T-helper 17 cell (primary cell): ENCODE measurements around the gene DGKQ. TPM values are rescaled to one million over a fixed set of nuclear protein-coding genes. Genes with fewer than 3 reads are reported as not detected.

Experiments
- ATAC-seq: fragments of 150-1000 bp; cut with Tn5 transposase; 2 replicates; pipeline ENCODE4 v1.10.0; 2021; ENCODE audit warnings: mild to moderate bottlenecking, moderate library complexity
- DNase-seq, 3 donors: peaks; one replicate each; pipeline versions ENCODE4 v3.0.0 to v3.0.0-alpha.2; 2020 to 2021
- H3K9me3 ChIP-seq: one replicate; pipeline ENCODE4 v1.7.0; 2013; ENCODE audit warnings: low read length, mild to moderate bottlenecking; ENCODE audit not compliant: control insufficient read depth, poor library complexity, severe bottlenecking
- H3K27ac Mint-ChIP-seq: one replicate; pipeline ENCODE4 v1.8.0; 2022; ENCODE audit warnings: mild to moderate bottlenecking, moderate library complexity, mixed read lengths
- H3K27me3 Mint-ChIP-seq: one replicate; pipeline ENCODE4 v1.8.0; 2022; ENCODE audit warnings: mixed read lengths
- H3K36me3 Mint-ChIP-seq: one replicate; pipeline ENCODE4 v1.8.0; 2022; ENCODE audit warnings: low read depth, mixed read lengths
- H3K4me1 Mint-ChIP-seq: one replicate; pipeline ENCODE4 v1.8.0; 2022; ENCODE audit warnings: mild to moderate bottlenecking, mixed read lengths
- H3K4me3 Mint-ChIP-seq: one replicate; pipeline ENCODE4 v1.8.0; 2022; ENCODE audit warnings: mild to moderate bottlenecking, moderate library complexity, mixed read lengths
- total RNA-seq, 4 donors: library from RNA in 2 of 4; stranded (reverse) in 2 of 4; gene quantifications; one replicate each; pipeline ENCODE4 v1.2.3 and lab custom pipeline; 2022 to 2026

DGKQ gene
- total RNA-seq, 2 donors from 2014 or later, result 13.5 to 14.4 TPM

GRCh38 chr4:970854-971520 lies 2.4 kb downstream of the DGKQ start:
- DNase-seq (no peak), ATAC-seq (no peak)
- Mint-ChIP-seq H3K27ac (no peak overlapping the region), H3K4me1 (peaks cover 6% of the 10 kb centered on the region), H3K27me3 (no peaks in the 10 kb centered on the region), H3K36me3 (no peaks in the 10 kb centered on the region), H3K4me3 (peak overlapping the region; percentile 73)
- H3K9me3 ChIP-seq, result no peaks in the 10 kb centered on the region

DNA sequence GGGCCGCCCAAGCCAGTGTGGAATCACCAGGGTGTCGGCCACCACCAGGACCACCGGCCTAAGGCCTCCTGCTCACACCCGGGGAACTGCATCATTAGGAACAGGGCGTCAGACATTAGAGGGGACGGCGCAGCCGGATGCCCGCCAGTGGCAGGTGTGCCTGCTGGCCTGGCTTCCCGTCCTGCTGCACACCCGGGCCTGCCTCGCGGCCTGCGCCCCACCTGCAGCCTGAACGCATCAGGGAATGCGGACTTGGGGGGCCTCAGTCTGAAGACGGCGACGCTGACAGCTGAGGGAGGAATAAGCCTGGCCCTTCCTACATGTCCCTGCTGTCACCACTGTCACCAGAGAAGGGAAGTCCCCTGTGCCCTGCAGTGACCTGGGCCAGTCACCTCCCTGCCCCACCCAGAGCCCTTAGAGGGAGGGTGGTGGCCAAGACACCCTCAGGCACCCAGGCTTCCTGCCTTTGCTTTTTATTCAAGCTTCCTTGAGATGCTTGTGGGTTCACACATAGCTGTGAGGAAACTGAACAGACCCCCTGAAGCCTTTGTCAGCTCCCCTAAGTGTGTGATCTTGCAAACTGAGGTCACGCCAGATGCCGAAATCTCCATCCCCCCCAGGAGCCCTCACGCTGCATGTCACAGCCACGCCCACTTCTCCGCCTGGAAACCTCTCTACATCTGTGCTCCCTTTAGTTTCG lies 3.2 kb downstream of the DGKQ start:
- H3K4me1 Mint-ChIP-seq, result peaks cover 6% of the 10 kb centered on the region

DNA sequence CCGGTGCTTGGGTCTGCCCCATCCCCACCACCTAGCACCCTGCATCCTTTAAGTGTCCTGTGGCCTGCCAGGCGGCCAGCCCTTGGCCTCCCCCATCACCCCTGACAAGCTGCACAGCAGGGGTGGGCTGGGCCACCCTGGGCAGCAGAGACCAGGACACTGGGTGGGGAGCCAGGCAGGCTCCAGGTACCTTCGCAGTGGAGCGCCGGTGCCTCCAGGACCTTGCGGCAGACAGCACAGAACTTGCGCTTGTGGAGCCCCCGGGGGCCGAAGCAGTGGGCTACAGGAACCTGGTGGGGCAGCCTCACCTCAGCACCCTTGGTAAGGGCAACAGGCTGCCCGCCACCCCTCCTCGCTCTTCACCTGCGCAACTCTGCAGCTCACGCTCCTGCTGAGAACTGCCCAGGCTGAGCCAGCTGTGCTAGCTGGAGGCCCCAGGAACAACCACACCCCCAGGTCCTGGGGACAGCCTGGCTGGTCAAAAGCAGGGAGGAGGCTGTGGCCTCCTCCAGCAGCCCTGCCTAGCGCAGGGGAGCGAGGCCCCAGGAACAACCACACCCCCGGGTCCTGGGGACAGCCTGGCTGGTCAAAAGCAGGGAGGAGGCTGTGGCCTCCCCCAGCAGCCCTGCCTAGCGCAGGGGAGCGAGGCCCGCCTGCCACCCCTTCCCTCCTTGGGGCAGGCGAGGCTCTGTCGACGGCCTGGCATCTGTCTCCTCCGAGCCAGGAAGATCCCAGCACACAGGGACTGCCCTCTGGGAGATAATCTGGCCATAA lies 4.6 kb downstream of the DGKQ start:
- no peaks in the 10 kb centered on the region for H3K27me3 Mint-ChIP-seq
- DNase-seq (no peak), ATAC-seq (no peak)
- no peaks in the 10 kb centered on the region for H3K9me3 ChIP-seq
- no peaks in the 10 kb centered on the region for H3K36me3 Mint-ChIP-seq
- H3K27ac Mint-ChIP-seq, result no peak overlapping the region
- no peak overlapping the region for H3K4me3 Mint-ChIP-seq
- H3K4me1 Mint-ChIP-seq, result peaks cover 6% of the 10 kb centered on the region

More for the DNA sequence above, 3.2 kb downstream of the DGKQ start:
- H3K27ac Mint-ChIP-seq, result no peak overlapping the region
- H3K9me3 ChIP-seq, result no peaks in the 10 kb centered on the region
- DNase-seq (no peak), ATAC-seq (no peak)
- no peaks in the 10 kb centered on the region for H3K36me3 Mint-ChIP-seq
- no peak overlapping the region for H3K4me3 Mint-ChIP-seq
- no peaks in the 10 kb centered on the region for H3K27me3 Mint-ChIP-seq

DNA sequence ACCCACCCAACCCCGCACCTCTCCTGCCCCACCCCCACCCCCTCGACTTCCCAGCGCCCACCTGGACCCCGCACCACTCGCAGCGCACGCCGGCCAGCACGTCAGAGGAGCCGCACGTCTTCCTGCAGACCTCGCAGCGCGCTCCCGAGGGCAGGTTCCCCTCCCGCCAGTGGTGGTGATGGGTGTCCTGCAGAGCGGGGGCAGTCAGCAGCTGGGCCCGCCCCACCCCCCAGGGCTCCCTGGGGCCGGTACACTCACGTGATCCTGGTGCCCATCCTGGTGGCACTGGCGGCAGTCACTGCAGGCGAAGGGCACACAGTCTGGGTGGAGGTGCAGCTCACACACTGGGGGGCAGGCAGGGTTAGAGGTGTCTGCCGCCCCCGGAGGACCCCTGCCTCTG lies 5.1 kb downstream of the DGKQ start:
- Mint-ChIP-seq H3K36me3 (no peaks in the 10 kb centered on the region), H3K4me3 (peak overlapping the region; percentile 25), H3K4me1 (peaks cover 6% of the 10 kb centered on the region), H3K27me3 (no peaks in the 10 kb centered on the region), H3K27ac (no peak overlapping the region)
- no peaks in the 10 kb centered on the region for H3K9me3 ChIP-seq
- DNase-seq (no peak), ATAC-seq (no peak)

GRCh38 chr4:967113-968104 lies 6.0 kb downstream of the DGKQ start:
- Mint-ChIP-seq H3K4me1 (peaks cover 6% of the 10 kb centered on the region), H3K4me3 (peak overlapping the region; percentile 25), H3K27ac (no peak overlapping the region), H3K36me3 (no peaks in the 10 kb centered on the region), H3K27me3 (no peaks in the 10 kb centered on the region)
- H3K9me3 ChIP-seq, result no peaks in the 10 kb centered on the region
- DNase-seq, result no peak
- peak; percentile 26 for ATAC-seq

- peaks cover 6% of the 10 kb centered on the region for H3K4me1 Mint-ChIP-seq
- no peaks in the 10 kb centered on the region for H3K36me3 Mint-ChIP-seq
- no peak overlapping the region for H3K27ac Mint-ChIP-seq
- no peaks in the 10 kb centered on the region for H3K9me3 ChIP-seq
- H3K27me3 Mint-ChIP-seq, result no peaks in the 10 kb centered on the region
- DNase-seq (no peak), ATAC-seq (no peak)
- no peak overlapping the region for H3K4me3 Mint-ChIP-seq
Measured at GRCh38 chr4:966266-967112, 6.9 kb downstream of the DGKQ start.

DNA sequence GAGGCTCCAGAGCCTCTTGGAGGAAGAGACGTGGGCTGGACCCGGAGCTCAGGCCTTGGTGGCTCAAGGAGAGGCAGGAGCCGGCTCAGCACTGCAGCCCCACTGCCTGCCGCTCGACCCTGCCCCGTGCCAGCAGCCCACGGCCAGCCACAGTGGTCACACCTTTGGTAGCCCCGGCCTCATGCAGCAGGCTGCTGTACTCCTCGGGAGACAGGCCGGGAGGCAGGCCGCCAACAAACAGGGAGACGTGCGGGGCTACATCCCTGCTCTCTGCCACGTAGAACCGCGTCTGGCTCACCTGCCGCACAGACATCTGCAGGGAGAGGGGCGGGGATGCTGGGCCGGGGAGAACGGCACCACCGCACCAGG lies 7.6 kb downstream of the DGKQ start:
- Mint-ChIP-seq H3K36me3 (no peaks in the 10 kb centered on the region), H3K27me3 (no peaks in the 10 kb centered on the region), H3K27ac (no peak overlapping the region), H3K4me1 (peaks cover 2% of the 10 kb centered on the region), H3K4me3 (no peak overlapping the region)
- ATAC-seq (no peak), DNase-seq (no peak)
- no peaks in the 10 kb centered on the region for H3K9me3 ChIP-seq

GRCh38 chr4:965048-965765 lies 8.2 kb downstream of the DGKQ start:
- ATAC-seq (no peak), DNase-seq (no peak)
- Mint-ChIP-seq H3K4me3 (no peak overlapping the region), H3K27me3 (no peaks in the 10 kb centered on the region), H3K27ac (no peak overlapping the region), H3K36me3 (no peaks in the 10 kb centered on the region), H3K4me1 (no peaks in the 10 kb centered on the region)
- no peaks in the 10 kb centered on the region for H3K9me3 ChIP-seq

DNA sequence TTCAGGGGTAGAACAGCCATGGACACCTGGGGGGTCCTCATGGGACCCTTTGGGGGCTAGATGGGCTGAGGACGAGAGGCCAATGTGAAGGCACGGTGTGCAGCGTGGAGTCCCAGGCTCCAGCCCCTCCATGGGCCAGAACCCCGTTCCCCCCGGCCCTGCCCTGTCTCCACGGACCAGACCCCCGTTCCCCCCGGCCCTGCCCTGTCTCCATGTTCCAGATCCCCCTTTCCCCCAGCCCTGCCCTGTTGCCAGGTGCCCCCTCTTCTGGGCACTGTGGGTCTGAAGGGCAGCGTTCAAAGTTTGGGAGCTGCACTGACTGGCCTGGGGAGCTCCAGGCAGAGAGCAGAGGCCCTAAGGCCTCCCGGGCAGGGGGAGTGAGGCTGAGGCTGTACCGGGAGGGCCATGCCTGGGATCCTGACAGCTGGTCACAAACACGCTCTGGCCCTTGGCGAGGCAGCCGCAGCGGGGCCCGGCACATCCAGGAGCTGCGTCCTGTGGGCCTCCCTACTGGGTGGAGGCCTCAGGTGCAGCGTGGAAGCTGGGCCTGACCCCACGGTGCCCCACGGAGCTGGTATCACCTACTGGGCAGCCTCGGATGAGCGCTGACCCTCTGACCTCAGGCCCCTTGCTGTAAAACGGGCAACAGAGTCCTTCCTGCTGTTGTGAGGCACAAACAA lies 8.9 kb downstream of the DGKQ start:
- no peak overlapping the region for H3K27ac Mint-ChIP-seq
- no peak overlapping the region for H3K4me3 Mint-ChIP-seq
- H3K36me3 Mint-ChIP-seq, result no peaks in the 10 kb centered on the region
- H3K9me3 ChIP-seq, result no peaks in the 10 kb centered on the region
- ATAC-seq, result no peak
- DNase-seq, result no peak
- H3K4me1 Mint-ChIP-seq, result no peaks in the 10 kb centered on the region
- H3K27me3 Mint-ChIP-seq, result no peaks in the 10 kb centered on the region

GRCh38 chr4:963276-964225 lies 9.8 kb downstream of the DGKQ start:
- ATAC-seq (no peak), DNase-seq (no peak)
- H3K36me3 Mint-ChIP-seq, result no peaks in the 10 kb centered on the region
- no peak overlapping the region for H3K27ac Mint-ChIP-seq
- H3K4me1 Mint-ChIP-seq, result no peaks in the 10 kb centered on the region
- no peaks in the 10 kb centered on the region for H3K9me3 ChIP-seq
- no peaks in the 10 kb centered on the region for H3K27me3 Mint-ChIP-seq
- no peak overlapping the region for H3K4me3 Mint-ChIP-seq
